Upper lobe of right lung (tissue), 1 donor: ENCODE data around the gene RPS6KA2. TPM values are rescaled to one million over a fixed set of nuclear protein-coding genes. Genes with fewer than 3 reads are reported as not detected.

Source experiments
- ATAC-seq: fragments of 200-7000 bp; cut with Tn5 transposase; one replicate; pipeline ENCODE4 v1.9.1; 2020; ENCODE audit warnings: mild to moderate bottlenecking, moderate library complexity
- DNase-seq: peaks from one replicate; pipeline ENCODE4 v3.0.0-alpha.2; 2020
- H3K27ac ChIP-seq: fragments of 200-600 bp; one replicate; pipeline ENCODE4 v1.8.0; 2022
- H3K27me3 ChIP-seq: fragments of 200-600 bp; one replicate; pipeline ENCODE4 v1.8.0; 2022; ENCODE audit warnings: mild to moderate bottlenecking
- H3K36me3 ChIP-seq: fragments of 200-600 bp; one replicate; pipeline ENCODE4 v1.8.0; 2022
- H3K4me1 ChIP-seq: fragments of 200-600 bp; one replicate; pipeline ENCODE4 v1.8.0; 2022
- H3K4me3 ChIP-seq: fragments of 200-600 bp; one replicate; pipeline ENCODE4 v1.8.0; 2022; ENCODE audit warnings: mild to moderate bottlenecking
- H3K9me3 ChIP-seq: fragments of 200-600 bp; one replicate; pipeline ENCODE4 v1.8.0; 2022
- CTCF ChIP-seq: fragments of 200-600 bp; IDR thresholded peaks from one replicate; pipeline ENCODE4 v1.8.0; 2022; ENCODE audit warnings: antibody characterized with exemption
- intact Hi-C: fragments of 100-400 bp; cut with DNase I; formaldehyde crosslinking; loops from one replicate; pipeline ENCODE4 v1.11.0; 2022
- total RNA-seq: library from RNA; stranded (reverse); fragmentation: NEBNext Ultra II Directional; extraction: Animal tissue kit (Norgen Biotek cat#: 25700); gene quantifications from one replicate; pipeline ENCODE4 v1.2.1, GENCODE V29; 2021
- donor health status: DM: no; HTN: yes; CAD: no; lungs with severe emphysema.

Gene RPS6KA2
- total RNA-seq, 1 donor from 2014 or later, result 136 TPM

GRCh38 chr6:166633732-166634535, 6.9 kb upstream of the RPS6KA2 start:
- DNase-seq (peak; percentile 77), ATAC-seq (peak; percentile 86)
- H3K4me1 ChIP-seq, result peaks cover 11% of the 10 kb centered on the region
- no peaks in the 10 kb centered on the region for H3K9me3 ChIP-seq
- TF ChIP-seq CTCF, result no peak
- H3K27me3 ChIP-seq, result no peaks in the 10 kb centered on the region
- intact Hi-C loops, result no loop called here
- no peak overlapping the region for H3K4me3 ChIP-seq
- H3K27ac ChIP-seq, result no peak overlapping the region
- no peaks in the 10 kb centered on the region for H3K36me3 ChIP-seq

GRCh38 chr6:166632731-166633130, 5.7 kb upstream of the RPS6KA2 start:
- Histone ChIP-seq H3K9me3 (no peaks in the 10 kb centered on the region), H3K27ac (no peak overlapping the region), H3K4me3 (no peak overlapping the region), H3K27me3 (no peaks in the 10 kb centered on the region), H3K4me1 (peaks cover 20% of the 10 kb centered on the region), H3K36me3 (no peaks in the 10 kb centered on the region)
- TF ChIP-seq CTCF, result no peak
- no peak for ATAC-seq
- intact Hi-C loops, result no loop called here
- no peak for DNase-seq

DNA sequence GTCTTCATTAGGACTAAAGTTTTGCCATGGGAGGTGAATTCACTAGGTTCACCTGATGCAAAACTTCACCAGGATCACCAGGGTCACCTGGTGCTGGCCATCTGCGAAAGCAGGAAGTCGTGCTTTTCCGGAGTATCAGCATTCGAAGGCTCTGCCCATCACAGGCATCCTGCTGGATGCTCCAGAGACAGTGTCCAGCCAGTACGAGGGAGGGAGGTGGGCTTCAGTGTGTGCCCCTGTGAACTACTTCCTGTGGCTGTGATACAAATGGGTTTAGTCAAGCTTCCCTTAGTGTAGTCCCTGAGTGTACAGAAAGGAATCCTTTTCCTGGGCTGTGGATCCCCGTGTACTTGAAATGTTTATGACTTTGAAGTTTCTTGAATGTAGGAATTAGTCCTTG, 3.4 kb upstream of the RPS6KA2 start:
- DNase-seq, result no peak
- ATAC-seq, result no peak
- Histone ChIP-seq H3K9me3 (no peaks in the 10 kb centered on the region), H3K27me3 (no peaks in the 10 kb centered on the region), H3K4me3 (no peak overlapping the region), H3K4me1 (peaks cover 14% of the 10 kb centered on the region), H3K36me3 (no peaks in the 10 kb centered on the region), H3K27ac (no peak overlapping the region)
- no peak for TF ChIP-seq CTCF
- intact Hi-C loops, result no loop called here

- Histone ChIP-seq H3K27ac (no peak overlapping the region), H3K4me1 (peaks cover 18% of the 10 kb centered on the region), H3K9me3 (no peaks in the 10 kb centered on the region), H3K4me3 (no peak overlapping the region), H3K36me3 (no peaks in the 10 kb centered on the region), H3K27me3 (no peaks in the 10 kb centered on the region)
- no peak for DNase-seq
- ATAC-seq, result no peak
- no peak for TF ChIP-seq CTCF
- intact Hi-C loops, result no loop called here
Observed at GRCh38 chr6:166629628-166630027, 2.6 kb upstream of the RPS6KA2 start.

- H3K27me3 ChIP-seq, result no peaks in the 10 kb centered on the region
- no peak for TF ChIP-seq CTCF
- peak overlapping the region; percentile 54 for H3K4me3 ChIP-seq
- DNase-seq (peak; percentile 85), ATAC-seq (peak; percentile 26)
- H3K36me3 ChIP-seq, result no peaks in the 10 kb centered on the region
- peaks cover 31% of the 10 kb centered on the region for H3K4me1 ChIP-seq
- intact Hi-C loops, result no loop called here
- H3K27ac ChIP-seq, result peak overlapping the region; percentile 85
- no peaks in the 10 kb centered on the region for H3K9me3 ChIP-seq
Observed at GRCh38 chr6:166627875-166628801, 1.1 kb upstream of the RPS6KA2 start.
